Measurements from ENCODE around the gene ARPC5L.

ARPC5L gene

GRCh38 chr9:124869466-124869985 lies 7.6 kb downstream of the ARPC5L start:
- Mint-ChIP-seq H3K27ac (peak overlapping the region; percentile 99), H3K4me3 (peak overlapping the region; percentile 91), H3K27me3 (no peaks in the 10 kb centered on the region), H3K36me3 (ENCODE audit: low read depth) (peaks cover 71% of the 10 kb centered on the region), H3K4me1 (ENCODE audit: low read depth) (peaks cover 56% of the 10 kb centered on the region), H3K9me3 (no peaks in the 10 kb centered on the region)
- DNase-seq = no peak

GRCh38 chr9:124869986-124870560 lies 8.1 kb downstream of the ARPC5L start:
- DNase-seq = peak; percentile 93
- H3K4me1 Mint-ChIP-seq (ENCODE audit: low read depth) = peaks cover 61% of the 10 kb centered on the region
- peak overlapping the region; percentile 91 for H3K4me3 Mint-ChIP-seq
- peaks cover 76% of the 10 kb centered on the region for H3K36me3 Mint-ChIP-seq (ENCODE audit: low read depth)
- peak overlapping the region; percentile 99 for H3K27ac Mint-ChIP-seq
- H3K27me3 Mint-ChIP-seq = no peaks in the 10 kb centered on the region
- no peaks in the 10 kb centered on the region for H3K9me3 Mint-ChIP-seq

GRCh38 chr9:124870723-124871122 lies 8.8 kb downstream of the ARPC5L start:
- peaks cover 66% of the 10 kb centered on the region for H3K4me1 Mint-ChIP-seq (ENCODE audit: low read depth)

GRCh38 chr9:124871156-124871561 lies 9.2 kb downstream of the ARPC5L start:
- peak overlapping the region; percentile 91 for H3K4me3 Mint-ChIP-seq
- H3K36me3 Mint-ChIP-seq (ENCODE audit: low read depth) = peaks cover 87% of the 10 kb centered on the region
- H3K9me3 Mint-ChIP-seq = no peaks in the 10 kb centered on the region
- H3K27me3 Mint-ChIP-seq = no peaks in the 10 kb centered on the region
- H3K27ac Mint-ChIP-seq = peak overlapping the region; percentile 99
- peaks cover 69% of the 10 kb centered on the region for H3K4me1 Mint-ChIP-seq (ENCODE audit: low read depth)
- no peak for DNase-seq

More at GRCh38 chr9:124870723-124871122, 8.8 kb downstream of the ARPC5L start:
- no peaks in the 10 kb centered on the region for H3K27me3 Mint-ChIP-seq
- peak overlapping the region; percentile 99 for H3K27ac Mint-ChIP-seq
- peak overlapping the region; percentile 91 for H3K4me3 Mint-ChIP-seq
- no peaks in the 10 kb centered on the region for H3K9me3 Mint-ChIP-seq
- H3K36me3 Mint-ChIP-seq (ENCODE audit: low read depth) = peaks cover 83% of the 10 kb centered on the region
- DNase-seq = no peak

- Mint-ChIP-seq H3K27me3 (no peaks in the 10 kb centered on the region), H3K36me3 (ENCODE audit: low read depth) (peaks cover 93% of the 10 kb centered on the region), H3K9me3 (no peaks in the 10 kb centered on the region), H3K4me3 (peak overlapping the region; percentile 91), H3K27ac (peak overlapping the region; percentile 99), H3K4me1 (ENCODE audit: low read depth) (peaks cover 59% of the 10 kb centered on the region)
- DNase-seq = peak; percentile 44
Measured at GRCh38 chr9:124873664-124874063, 11.7 kb downstream of the ARPC5L start.

GRCh38 chr9:124875501-124875900 lies 13.6 kb downstream of the ARPC5L start:
- H3K27ac Mint-ChIP-seq = peak overlapping the region; percentile 75

GRCh38 chr9:124877021-124877782 lies 15.3 kb downstream of the ARPC5L start:
- peak overlapping the region; percentile 48 for H3K27ac Mint-ChIP-seq

More at GRCh38 chr9:124875501-124875900, 13.6 kb downstream of the ARPC5L start:
- H3K4me1 Mint-ChIP-seq (ENCODE audit: low read depth) = peaks cover 58% of the 10 kb centered on the region
- no peak overlapping the region for H3K4me3 Mint-ChIP-seq
- no peak for DNase-seq
- H3K9me3 Mint-ChIP-seq = no peaks in the 10 kb centered on the region
- peaks cover 100% of the 10 kb centered on the region for H3K36me3 Mint-ChIP-seq (ENCODE audit: low read depth)
- H3K27me3 Mint-ChIP-seq = no peaks in the 10 kb centered on the region

GRCh38 chr9:124878021-124878420 lies 16.1 kb downstream of the ARPC5L start:
- peaks cover 33% of the 10 kb centered on the region for H3K4me1 Mint-ChIP-seq (ENCODE audit: low read depth)
- no peaks in the 10 kb centered on the region for H3K9me3 Mint-ChIP-seq
- H3K4me3 Mint-ChIP-seq = no peak overlapping the region
- peak overlapping the region; percentile 48 for H3K27ac Mint-ChIP-seq
- no peak for DNase-seq
- no peaks in the 10 kb centered on the region for H3K27me3 Mint-ChIP-seq
- peaks cover 100% of the 10 kb centered on the region for H3K36me3 Mint-ChIP-seq (ENCODE audit: low read depth)

More at GRCh38 chr9:124877021-124877782, 15.3 kb downstream of the ARPC5L start:
- peaks cover 41% of the 10 kb centered on the region for H3K4me1 Mint-ChIP-seq (ENCODE audit: low read depth)
- H3K27me3 Mint-ChIP-seq = no peaks in the 10 kb centered on the region
- H3K4me3 Mint-ChIP-seq = no peak overlapping the region
- H3K9me3 Mint-ChIP-seq = no peaks in the 10 kb centered on the region
- peaks cover 100% of the 10 kb centered on the region for H3K36me3 Mint-ChIP-seq (ENCODE audit: low read depth)
- DNase-seq = no peak

GRCh38 chr9:124878518-124878917 lies 16.6 kb downstream of the ARPC5L start:
- Mint-ChIP-seq H3K4me3 (no peak overlapping the region), H3K9me3 (no peaks in the 10 kb centered on the region), H3K4me1 (ENCODE audit: low read depth) (peaks cover 28% of the 10 kb centered on the region), H3K27ac (peak overlapping the region; percentile 55), H3K27me3 (no peaks in the 10 kb centered on the region), H3K36me3 (ENCODE audit: low read depth) (peaks cover 98% of the 10 kb centered on the region)
- no peak for DNase-seq

- Mint-ChIP-seq H3K36me3 (ENCODE audit: low read depth) (peaks cover 97% of the 10 kb centered on the region), H3K9me3 (no peaks in the 10 kb centered on the region), H3K27me3 (no peaks in the 10 kb centered on the region), H3K4me3 (no peak overlapping the region), H3K27ac (peak overlapping the region; percentile 8), H3K4me1 (ENCODE audit: low read depth) (peaks cover 21% of the 10 kb centered on the region)
- no peak for DNase-seq
Measured at GRCh38 chr9:124879226-124879625, 17.3 kb downstream of the ARPC5L start.

- Mint-ChIP-seq H3K36me3 (ENCODE audit: low read depth) (peaks cover 95% of the 10 kb centered on the region), H3K27me3 (no peaks in the 10 kb centered on the region)
Measured at GRCh38 chr9:124880501-124880900, 18.6 kb downstream of the ARPC5L start.

GRCh38 chr9:124881138-124881743 lies 19.3 kb downstream of the ARPC5L start:
- Mint-ChIP-seq H3K4me1 (ENCODE audit: low read depth) (peaks cover 8% of the 10 kb centered on the region), H3K27me3 (no peaks in the 10 kb centered on the region), H3K36me3 (ENCODE audit: low read depth) (peaks cover 95% of the 10 kb centered on the region), H3K27ac (peak overlapping the region; percentile 26), H3K9me3 (no peaks in the 10 kb centered on the region), H3K4me3 (no peak overlapping the region)
- no peak for DNase-seq

More at GRCh38 chr9:124880501-124880900, 18.6 kb downstream of the ARPC5L start:
- Mint-ChIP-seq H3K4me1 (ENCODE audit: low read depth) (peaks cover 12% of the 10 kb centered on the region), H3K27ac (no peak overlapping the region), H3K4me3 (no peak overlapping the region), H3K9me3 (no peaks in the 10 kb centered on the region)
- DNase-seq = no peak

- peaks cover 3% of the 10 kb centered on the region for H3K4me1 Mint-ChIP-seq (ENCODE audit: low read depth)
- H3K27ac Mint-ChIP-seq = peak overlapping the region; percentile 26
- H3K27me3 Mint-ChIP-seq = no peaks in the 10 kb centered on the region
- no peaks in the 10 kb centered on the region for H3K9me3 Mint-ChIP-seq
- no peak for DNase-seq
- H3K36me3 Mint-ChIP-seq (ENCODE audit: low read depth) = peaks cover 95% of the 10 kb centered on the region
- H3K4me3 Mint-ChIP-seq = no peak overlapping the region
Measured at GRCh38 chr9:124882231-124882630, 20.3 kb downstream of the ARPC5L start.

GRCh38 chr9:124884376-124884775 lies 22.4 kb downstream of the ARPC5L start:
- DNase-seq = no peak
- Mint-ChIP-seq H3K27me3 (no peaks in the 10 kb centered on the region), H3K4me3 (no peak overlapping the region), H3K36me3 (ENCODE audit: low read depth) (peaks cover 91% of the 10 kb centered on the region), H3K27ac (no peak overlapping the region), H3K9me3 (no peaks in the 10 kb centered on the region), H3K4me1 (ENCODE audit: low read depth) (peaks cover under 1% of the 10 kb centered on the region)
